HL-60 (cell line): ENCODE results near the gene SEPTIN5.

Source experiments
- DNase-seq, 2 experiments: peaks; one replicate each; pipeline ENCODE4 v3.0.0-alpha.2; 2010 to 2020; ENCODE audit warnings: low read depth in 1 of 2, low spot score in 1 of 2
- H3K27ac ChIP-seq: fragments of 250-450 bp; sonication (Bioruptor Pico); replicated peaks from 2 replicates; pipeline ENCODE4 v1.5.1; 2020; ENCODE audit warnings: mild to moderate bottlenecking, moderate library complexity
- H3K27me3 ChIP-seq: fragments of 250-450 bp; sonication (Bioruptor Pico); 2 replicates; pipeline ENCODE4 v1.5.1; 2021; ENCODE audit warnings: mild to moderate bottlenecking, moderate library complexity; ENCODE audit not compliant: insufficient read depth, poor library complexity, severe bottlenecking
- H3K4me3 ChIP-seq: replicated peaks from 2 replicates; pipeline ENCODE4 v1.5.1; 2011; ENCODE audit warnings: mild to moderate bottlenecking, control low read depth, low read length; ENCODE audit not compliant: insufficient read depth
- CTCF ChIP-seq: IDR thresholded peaks from one replicate; pipeline ENCODE4 v1.5.1; 2011; ENCODE audit warnings: low read length, control low read depth, inconsistent platforms; ENCODE audit not compliant: insufficient read depth
- GABPA ChIP-seq: IDR thresholded peaks from 2 replicates; pipeline ENCODE4 v1.6.1; 2012; ENCODE audit warnings: low read depth
- POLR2AphosphoS5 ChIP-seq: IDR thresholded peaks from 2 replicates; pipeline ENCODE4 v1.6.1; 2012; ENCODE audit warnings: low read depth
- REST ChIP-seq: IDR thresholded peaks from 2 replicates; pipeline ENCODE4 v1.6.1; 2012; ENCODE audit warnings: low read depth; ENCODE audit not compliant: insufficient replicate concordance
- SPI1 ChIP-seq: IDR thresholded peaks from 2 replicates; pipeline ENCODE4 v1.6.1; 2012; ENCODE audit warnings: low read depth, mild to moderate bottlenecking, borderline replicate concordance

SEPTIN5 gene

GRCh38 chr22:19760058-19760950 lies 46.0 kb downstream of the SEPTIN5 start, which contains the start of gene TBX1:
TBX1 (plus strand) TSS chr22:19760778; CDS start chr22:19760844, 66 bp downstream.
- TF ChIP-seq SPI1 = peak; percentile 15; the same call in 1 of the 2 replicates
- no peak for TF ChIP-seq REST
- TF ChIP-seq CTCF = no peak
- no peak for TF ChIP-seq GABPA
- TF ChIP-seq POLR2AphosphoS5 = no peak
- Histone ChIP-seq H3K27ac (no peak within 1 kb of the TSS), H3K27me3 (peaks cover 78% of the 10 kb centered on the region), H3K4me3 (no peak within 1 kb of the TSS)
- DNase-seq = no peak

- TF ChIP-seq REST (no peak), SPI1 (no peak), CTCF (no peak), GABPA (no peak), POLR2AphosphoS5 (no peak)
- peaks cover 73% of the 10 kb centered on the region for H3K27me3 ChIP-seq
- DNase-seq = no peak
- no peak overlapping the region for H3K27ac ChIP-seq
- H3K4me3 ChIP-seq = no peak overlapping the region
Measured at GRCh38 chr22:19760951-19761724, 46.8 kb downstream of the SEPTIN5 start.

- Histone ChIP-seq H3K4me3 (no peak overlapping the region), H3K27me3 (peaks cover 69% of the 10 kb centered on the region), H3K27ac (no peak overlapping the region)
- DNase-seq = no peak
- no peak for TF ChIP-seq GABPA
- no peak for TF ChIP-seq REST
- no peak for TF ChIP-seq SPI1
- no peak for TF ChIP-seq POLR2AphosphoS5
- TF ChIP-seq CTCF = no peak
Measured at GRCh38 chr22:19761725-19762567, 47.6 kb downstream of the SEPTIN5 start.
